K562 (cell line): ENCODE results near the gene PRSS23.

Experiments
- BHLHE40 ChIP-seq: IDR thresholded peaks from 2 replicates; pipeline ENCODE4 v1.6.1; 2011; ENCODE audit warnings: low read length, improper control_type of control experiment
- BMI1 ChIP-seq: fragments of 150-350 bp; IDR thresholded peaks from 2 replicates; pipeline ENCODE4 v1.6.1; 2014; ENCODE audit warnings: low read length
- HNRNPLL ChIP-seq: fragments of 200-400 bp; formaldehyde crosslinking; IDR thresholded peaks from 2 replicates; pipeline ENCODE4 v1.6.1; 2017; ENCODE audit warnings: low read length, low read depth, mild to moderate bottlenecking; ENCODE audit not compliant: poor library complexity, severe bottlenecking
- IFI16 ChIP-seq: fragments of 250-450 bp; sonication (Bioruptor Pico); IDR thresholded peaks from 2 replicates; pipeline ENCODE4 v2.1.2; 2022; ENCODE audit warnings: mild to moderate bottlenecking, inconsistent platforms
- POLR2A ChIP-seq: fragments of 450-650 bp; conservative IDR thresholded peaks from 2 replicates; pipeline ENCODE4 v1.6.1; 2016
- SIX5 ChIP-seq, 2 experiments: IDR thresholded peaks; 2 replicates each; pipeline ENCODE4 v1.6.1; 2011; ENCODE audit warnings: low read length in 2 of 2, borderline replicate concordance in 1 of 2, low read depth in 1 of 2, mild to moderate bottlenecking in 1 of 2, moderate library complexity in 1 of 2; ENCODE audit not compliant: insufficient read depth in 1 of 2
- TF ChIP-seq, protein P1 (sequence below), 3 experiments: IDR thresholded peaks in 2 of 3; conservative IDR thresholded peaks in 1 of 3; 2 replicates each; pipeline ENCODE4 v1.5.1; 2011 to 2012; ENCODE audit warnings: low read length in 3 of 3, mild to moderate bottlenecking in 3 of 3, control low read depth in 2 of 3, improper control_type of control experiment in 1 of 3, inconsistent platforms in 1 of 3, low read depth in 1 of 3, mixed read lengths in 1 of 3, moderate library complexity in 1 of 3; ENCODE audit not compliant: insufficient read depth in 2 of 3
- TF ChIP-seq, protein P2 (sequence below): sonication (generic); formaldehyde crosslinking; IDR thresholded peaks from 2 replicates; pipeline ENCODE4 v1.8.0; 2022; ENCODE audit warnings: mild to moderate bottlenecking, low read depth, missing genetic modification reagents
- TF ChIP-seq, protein P3 (sequence below): fragments of 450-650 bp; IDR thresholded peaks from 2 replicates; pipeline ENCODE4 v1.6.1; 2016; ENCODE audit warnings: borderline replicate concordance

DNA sequence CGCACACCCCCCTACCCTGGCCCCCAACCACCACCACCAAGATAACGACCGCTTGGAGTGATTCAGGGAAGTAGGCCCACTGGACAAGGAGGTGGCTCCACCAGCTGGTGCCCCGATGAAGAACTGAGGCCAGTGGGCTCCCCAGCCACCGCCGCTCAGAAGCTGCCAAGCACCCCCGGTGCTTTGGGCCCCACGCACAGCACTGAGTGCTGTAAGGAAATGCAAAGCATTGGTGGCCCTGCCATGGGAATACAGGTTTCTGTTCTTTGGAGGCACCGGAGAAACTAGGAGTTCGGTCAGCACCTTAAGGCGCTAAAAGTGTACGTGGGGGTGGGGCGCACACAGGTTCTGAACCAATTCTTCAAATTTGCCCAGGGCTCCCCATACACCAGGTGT, 664 bp upstream of the PRSS23 start:
- TF ChIP-seq, protein P1, sequence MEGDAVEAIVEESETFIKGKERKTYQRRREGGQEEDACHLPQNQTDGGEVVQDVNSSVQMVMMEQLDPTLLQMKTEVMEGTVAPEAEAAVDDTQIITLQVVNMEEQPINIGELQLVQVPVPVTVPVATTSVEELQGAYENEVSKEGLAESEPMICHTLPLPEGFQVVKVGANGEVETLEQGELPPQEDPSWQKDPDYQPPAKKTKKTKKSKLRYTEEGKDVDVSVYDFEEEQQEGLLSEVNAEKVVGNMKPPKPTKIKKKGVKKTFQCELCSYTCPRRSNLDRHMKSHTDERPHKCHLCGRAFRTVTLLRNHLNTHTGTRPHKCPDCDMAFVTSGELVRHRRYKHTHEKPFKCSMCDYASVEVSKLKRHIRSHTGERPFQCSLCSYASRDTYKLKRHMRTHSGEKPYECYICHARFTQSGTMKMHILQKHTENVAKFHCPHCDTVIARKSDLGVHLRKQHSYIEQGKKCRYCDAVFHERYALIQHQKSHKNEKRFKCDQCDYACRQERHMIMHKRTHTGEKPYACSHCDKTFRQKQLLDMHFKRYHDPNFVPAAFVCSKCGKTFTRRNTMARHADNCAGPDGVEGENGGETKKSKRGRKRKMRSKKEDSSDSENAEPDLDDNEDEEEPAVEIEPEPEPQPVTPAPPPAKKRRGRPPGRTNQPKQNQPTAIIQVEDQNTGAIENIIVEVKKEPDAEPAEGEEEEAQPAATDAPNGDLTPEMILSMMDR (IDR thresholded peaks at IDR 0.05 in 2 of 3, conservative IDR thresholded peaks at IDR 0.05 in 1 of 3; ENCODE audit: insufficient read depth in 2 of 3, low read depth in 1 of 3, low read length in 3 of 3): no peak
- TF ChIP-seq SIX5 (IDR thresholded peaks at IDR 0.05; ENCODE audit: borderline replicate concordance in 1 of 2, insufficient read depth in 1 of 2, low read depth in 1 of 2, low read length in 2 of 2): no peak
- TF ChIP-seq POLR2A: no peak
- TF ChIP-seq IFI16 (CRISPR knock-in tag): no peak
- TF ChIP-seq, protein P2, sequence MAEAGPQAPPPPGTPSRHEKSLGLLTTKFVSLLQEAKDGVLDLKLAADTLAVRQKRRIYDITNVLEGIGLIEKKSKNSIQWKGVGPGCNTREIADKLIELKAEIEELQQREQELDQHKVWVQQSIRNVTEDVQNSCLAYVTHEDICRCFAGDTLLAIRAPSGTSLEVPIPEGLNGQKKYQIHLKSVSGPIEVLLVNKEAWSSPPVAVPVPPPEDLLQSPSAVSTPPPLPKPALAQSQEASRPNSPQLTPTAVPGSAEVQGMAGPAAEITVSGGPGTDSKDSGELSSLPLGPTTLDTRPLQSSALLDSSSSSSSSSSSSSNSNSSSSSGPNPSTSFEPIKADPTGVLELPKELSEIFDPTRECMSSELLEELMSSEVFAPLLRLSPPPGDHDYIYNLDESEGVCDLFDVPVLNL: no peak
- no peak for TF ChIP-seq BHLHE40
- TF ChIP-seq, protein P3, sequence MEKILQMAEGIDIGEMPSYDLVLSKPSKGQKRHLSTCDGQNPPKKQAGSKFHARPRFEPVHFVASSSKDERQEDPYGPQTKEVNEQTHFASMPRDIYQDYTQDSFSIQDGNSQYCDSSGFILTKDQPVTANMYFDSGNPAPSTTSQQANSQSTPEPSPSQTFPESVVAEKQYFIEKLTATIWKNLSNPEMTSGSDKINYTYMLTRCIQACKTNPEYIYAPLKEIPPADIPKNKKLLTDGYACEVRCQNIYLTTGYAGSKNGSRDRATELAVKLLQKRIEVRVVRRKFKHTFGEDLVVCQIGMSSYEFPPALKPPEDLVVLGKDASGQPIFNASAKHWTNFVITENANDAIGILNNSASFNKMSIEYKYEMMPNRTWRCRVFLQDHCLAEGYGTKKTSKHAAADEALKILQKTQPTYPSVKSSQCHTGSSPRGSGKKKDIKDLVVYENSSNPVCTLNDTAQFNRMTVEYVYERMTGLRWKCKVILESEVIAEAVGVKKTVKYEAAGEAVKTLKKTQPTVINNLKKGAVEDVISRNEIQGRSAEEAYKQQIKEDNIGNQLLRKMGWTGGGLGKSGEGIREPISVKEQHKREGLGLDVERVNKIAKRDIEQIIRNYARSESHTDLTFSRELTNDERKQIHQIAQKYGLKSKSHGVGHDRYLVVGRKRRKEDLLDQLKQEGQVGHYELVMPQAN: no peak
- no peak for TF ChIP-seq HNRNPLL
- TF ChIP-seq BMI1: no peak
